ENCODE results near the gene FAH.

DNA sequence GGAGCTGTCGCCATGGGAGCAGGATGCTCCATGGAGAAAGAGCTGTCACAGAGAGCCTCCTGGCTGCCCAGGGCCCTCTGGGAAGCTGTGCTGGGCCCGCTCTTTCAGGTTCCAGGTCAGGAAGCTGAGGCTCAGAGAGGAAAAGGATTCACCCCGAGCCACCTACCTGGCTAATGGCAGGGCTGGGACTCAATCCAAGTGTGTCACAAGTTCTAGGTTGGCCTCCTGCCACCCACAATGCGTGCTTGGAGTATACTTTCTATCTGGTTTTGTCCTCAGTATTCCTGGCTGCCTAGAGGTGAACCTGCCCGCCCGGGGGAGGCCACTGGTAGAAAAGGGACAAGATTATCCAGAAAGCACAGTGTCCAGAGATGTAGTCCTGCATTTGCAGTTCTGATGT lies 23.6 kb downstream of the FAH start:
- TF ChIP-seq CTCF (IDR thresholded peaks at IDR 0.05) (no peak), ZFX (IDR thresholded peaks at IDR 0.05; ENCODE audit: borderline replicate concordance) (no peak)

Measured in 22Rv1 (cell line).